Neural progenitor cell (in vitro differentiated cells): ENCODE results near the gene CDC23. TPM values are rescaled to one million over a fixed set of nuclear protein-coding genes. Genes with fewer than 3 reads are reported as not detected.

Source experiments
- DNase-seq: peaks from one replicate; pipeline ENCODE4 v3.0.0-alpha.2; 2016; ENCODE audit warnings: low spot score
- H2AFZ ChIP-seq: fragments of 200-600 bp; sonication (generic); replicated peaks from 2 replicates; pipeline ENCODE4 v1.6.1; 2016; ENCODE audit warnings: antibody characterized with exemption
- H3F3A ChIP-seq: fragments of 200-600 bp; sonication (generic); 2 replicates; pipeline ENCODE4 v1.6.1; 2016; ENCODE audit warnings: antibody characterized with exemption, low read depth
- H3K27ac ChIP-seq: fragments of 200-600 bp; sonication (generic); 2 replicates; pipeline ENCODE4 v1.5.1; 2016; ENCODE audit warnings: mild to moderate bottlenecking
- H3K27me3 ChIP-seq: fragments of 200-600 bp; sonication (generic); 2 replicates; pipeline ENCODE4 v1.6.1; 2016; ENCODE audit warnings: mild to moderate bottlenecking, moderate library complexity
- H3K36me3 ChIP-seq: fragments of 200-600 bp; sonication (generic); 2 replicates; pipeline ENCODE4 v1.5.1; 2016
- H3K4me1 ChIP-seq: fragments of 200-600 bp; sonication (generic); 2 replicates; pipeline ENCODE4 v1.6.1; 2016; ENCODE audit warnings: mixed run types
- H3K4me2 ChIP-seq: fragments of 200-600 bp; sonication (generic); 2 replicates; pipeline ENCODE4 v1.6.1; 2016
- H3K4me3 ChIP-seq: fragments of 200-600 bp; sonication (generic); 2 replicates; pipeline ENCODE4 v1.5.1; 2016
- H3K79me2 ChIP-seq: fragments of 200-600 bp; sonication (generic); 2 replicates; pipeline ENCODE4 v1.6.1; 2016; ENCODE audit warnings: low read depth
- H3K9ac ChIP-seq: fragments of 200-600 bp; sonication (generic); 2 replicates; pipeline ENCODE4 v1.6.1; 2016
- H3K9me3 ChIP-seq: fragments of 200-600 bp; sonication (generic); 2 replicates; pipeline ENCODE4 v1.5.1; 2016; ENCODE audit warnings: low read depth
- H4K20me1 ChIP-seq: fragments of 200-600 bp; sonication (generic); 2 replicates; pipeline ENCODE4 v1.6.1; 2016; ENCODE audit warnings: low read depth
- H3K27ac Mint-ChIP-seq: 3 replicates; pipeline ENCODE4 v1.8.0; 2021; ENCODE audit warnings: mixed read lengths
- H3K27me3 Mint-ChIP-seq: 2 replicates; pipeline ENCODE4 v1.8.0; 2022; ENCODE audit warnings: low read depth, mild to moderate bottlenecking, inconsistent platforms, moderate library complexity, mixed read lengths; ENCODE audit not compliant: insufficient read depth
- H3K36me3 Mint-ChIP-seq: 3 replicates; pipeline ENCODE4 v1.8.0; 2021; ENCODE audit warnings: mixed read lengths
- H3K4me1 Mint-ChIP-seq: 3 replicates; pipeline ENCODE4 v1.8.0; 2021; ENCODE audit warnings: mixed read lengths
- H3K4me3 Mint-ChIP-seq: 3 replicates; pipeline ENCODE4 v1.8.0; 2021; ENCODE audit warnings: mild to moderate bottlenecking, moderate library complexity, mixed read lengths
- H3K9me3 Mint-ChIP-seq: 3 replicates; pipeline ENCODE4 v1.8.0; 2020; ENCODE audit warnings: mixed read lengths
- EZH2 ChIP-seq: fragments of 200-600 bp; sonication (generic); IDR thresholded peaks from 2 replicates; pipeline ENCODE4 v1.6.1; 2017; ENCODE audit warnings: antibody characterized with exemption, mild to moderate bottlenecking, moderate library complexity
- EZH2phosphoT487 ChIP-seq: fragments of 200-600 bp; sonication (generic); IDR thresholded peaks from 2 replicates; pipeline ENCODE4 v1.6.1; 2017; ENCODE audit warnings: antibody characterized with exemption
- total RNA-seq: library from RNA; depleted of rRNA; stranded (reverse); fragments of >200 nt; gene quantifications from 2 replicates; pipeline ENCODE4 v1.2.3, GENCODE V29; 2015; ENCODE audit warnings: low replicate concordance
- TF ChIP-seq, protein P1 (sequence below): fragments of 200-600 bp; sonication (generic); IDR thresholded peaks from 2 replicates; pipeline ENCODE4 v1.5.1; 2017; ENCODE audit warnings: antibody characterized with exemption, mild to moderate bottlenecking

Gene CDC23
- total RNA-seq, 1 donor from 2014 or later: 83.3 TPM

DNA sequence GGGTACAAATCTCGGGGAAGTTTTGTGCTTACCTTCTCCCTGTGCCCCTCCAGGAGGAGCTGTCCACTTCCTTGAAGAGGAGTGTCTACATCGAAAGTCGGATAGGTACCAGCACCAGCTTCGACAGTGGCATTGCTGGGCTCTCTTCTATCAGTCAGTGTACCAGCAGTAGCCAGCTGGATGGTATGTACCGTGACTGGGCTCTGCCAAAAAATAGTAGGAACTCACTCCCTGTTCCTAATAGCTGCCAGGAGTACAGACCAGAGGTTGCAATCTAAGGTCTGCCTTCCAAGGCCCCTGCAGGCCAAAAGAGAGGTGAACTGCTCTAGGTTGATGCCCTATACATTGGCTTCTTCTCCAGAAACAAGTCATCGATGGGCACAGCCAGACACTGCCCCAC, 30.3 kb downstream of the CDC23 start:
- Histone ChIP-seq H3K4me3 (no peak overlapping the region), H3K9me3 (no peaks in the 10 kb centered on the region), H3K9ac (no peak overlapping the region), H3K79me2 (peaks cover 31% of the 10 kb centered on the region), H3K36me3 (peaks cover 23% of the 10 kb centered on the region), H3K27ac (no peak overlapping the region), H3K27me3 (no peaks in the 10 kb centered on the region), H4K20me1 (peaks cover 14% of the 10 kb centered on the region), H2AFZ (no peak overlapping the region), H3K4me2 (no peak overlapping the region), H3F3A (peaks cover 30% of the 10 kb centered on the region), H3K4me1 (peaks cover 9% of the 10 kb centered on the region)
- Mint-ChIP-seq H3K4me3 (no peak overlapping the region), H3K4me1 (peaks cover 7% of the 10 kb centered on the region), H3K9me3 (no peaks in the 10 kb centered on the region), H3K36me3 (peaks cover 42% of the 10 kb centered on the region), H3K27me3 (no peaks in the 10 kb centered on the region), H3K27ac (no peak overlapping the region)
- no peak for TF ChIP-seq EZH2phosphoT487
- TF ChIP-seq EZH2: no peak
- TF ChIP-seq, protein P1, sequence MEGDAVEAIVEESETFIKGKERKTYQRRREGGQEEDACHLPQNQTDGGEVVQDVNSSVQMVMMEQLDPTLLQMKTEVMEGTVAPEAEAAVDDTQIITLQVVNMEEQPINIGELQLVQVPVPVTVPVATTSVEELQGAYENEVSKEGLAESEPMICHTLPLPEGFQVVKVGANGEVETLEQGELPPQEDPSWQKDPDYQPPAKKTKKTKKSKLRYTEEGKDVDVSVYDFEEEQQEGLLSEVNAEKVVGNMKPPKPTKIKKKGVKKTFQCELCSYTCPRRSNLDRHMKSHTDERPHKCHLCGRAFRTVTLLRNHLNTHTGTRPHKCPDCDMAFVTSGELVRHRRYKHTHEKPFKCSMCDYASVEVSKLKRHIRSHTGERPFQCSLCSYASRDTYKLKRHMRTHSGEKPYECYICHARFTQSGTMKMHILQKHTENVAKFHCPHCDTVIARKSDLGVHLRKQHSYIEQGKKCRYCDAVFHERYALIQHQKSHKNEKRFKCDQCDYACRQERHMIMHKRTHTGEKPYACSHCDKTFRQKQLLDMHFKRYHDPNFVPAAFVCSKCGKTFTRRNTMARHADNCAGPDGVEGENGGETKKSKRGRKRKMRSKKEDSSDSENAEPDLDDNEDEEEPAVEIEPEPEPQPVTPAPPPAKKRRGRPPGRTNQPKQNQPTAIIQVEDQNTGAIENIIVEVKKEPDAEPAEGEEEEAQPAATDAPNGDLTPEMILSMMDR: no peak
- DNase-seq: no peak

DNA sequence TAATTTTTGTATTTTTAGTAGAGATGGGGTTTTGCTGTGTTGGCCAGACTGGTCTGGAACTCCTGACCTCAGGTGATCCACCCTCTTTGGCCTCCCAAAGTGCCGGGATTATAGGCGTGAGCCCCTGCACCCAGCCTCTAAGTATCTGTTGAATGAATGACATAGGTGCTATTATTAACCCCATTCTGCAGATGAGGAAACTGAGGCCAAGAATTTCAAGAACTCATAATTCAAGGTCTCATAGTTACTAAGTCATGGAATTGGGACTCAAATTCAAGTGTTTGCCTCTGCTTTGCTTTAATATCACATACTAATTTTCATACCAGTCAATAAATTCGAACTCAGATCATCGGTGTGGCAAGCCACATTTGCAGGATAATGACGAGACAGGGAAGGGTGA, 32.3 kb downstream of the CDC23 start:
- no peaks in the 10 kb centered on the region for H3K9me3 ChIP-seq
- peaks cover 18% of the 10 kb centered on the region for H4K20me1 ChIP-seq
- no peak overlapping the region for H3K9ac ChIP-seq
- Mint-ChIP-seq H3K4me3 (no peak overlapping the region), H3K4me1 (peaks cover 18% of the 10 kb centered on the region), H3K36me3 (peaks cover 36% of the 10 kb centered on the region), H3K27me3 (no peaks in the 10 kb centered on the region), H3K27ac (no peak overlapping the region), H3K9me3 (no peaks in the 10 kb centered on the region)
- peaks cover 14% of the 10 kb centered on the region for H3K4me1 ChIP-seq
- TF ChIP-seq EZH2 (no peak), EZH2phosphoT487 (no peak)
- TF ChIP-seq, protein P1: no peak
- H3K4me2 ChIP-seq: peak overlapping the region; percentile 97
- no peaks in the 10 kb centered on the region for H3K27me3 ChIP-seq
- H3K79me2 ChIP-seq: peaks cover 51% of the 10 kb centered on the region
- H3K36me3 ChIP-seq: peaks cover 14% of the 10 kb centered on the region
- peak overlapping the region; percentile 79 for H3K4me3 ChIP-seq
- peaks cover 10% of the 10 kb centered on the region for H3F3A ChIP-seq
- no peak for DNase-seq
- no peak overlapping the region for H2AFZ ChIP-seq
- H3K27ac ChIP-seq: no peak overlapping the region

DNA sequence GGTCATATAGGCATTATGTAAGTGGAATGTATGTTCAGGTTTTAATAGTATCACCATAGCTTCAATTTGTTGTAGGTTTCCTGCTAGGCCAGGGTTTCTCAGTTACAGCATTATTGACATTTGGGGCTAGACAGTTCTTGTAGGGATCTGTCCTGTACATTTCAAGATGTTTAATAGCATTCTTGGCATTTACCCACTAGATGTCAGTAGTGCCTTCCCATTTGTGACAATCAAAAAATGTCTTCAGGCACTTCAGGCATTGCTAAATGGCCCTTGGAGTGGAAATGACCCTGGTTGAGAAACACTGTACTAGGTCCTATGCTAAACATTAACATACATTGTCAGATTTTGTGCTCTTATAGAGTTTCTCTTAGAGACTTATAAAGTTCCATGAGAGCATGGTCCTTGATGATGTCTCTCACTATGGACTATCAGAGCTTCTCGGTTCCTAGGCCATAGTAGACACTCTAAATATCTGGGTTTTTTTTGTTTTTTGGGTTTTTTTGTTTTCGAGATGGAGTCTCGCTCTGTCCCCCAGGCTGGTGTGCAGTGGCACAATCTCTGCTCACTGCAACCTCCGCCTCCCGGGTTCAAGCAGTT, 32.8 kb downstream of the CDC23 start:
- H3K4me2 ChIP-seq: peak overlapping the region; percentile 97
- DNase-seq: peak; percentile 68
- Mint-ChIP-seq H3K36me3 (peaks cover 33% of the 10 kb centered on the region), H3K4me3 (no peak overlapping the region), H3K4me1 (peaks cover 18% of the 10 kb centered on the region), H3K27me3 (no peaks in the 10 kb centered on the region), H3K27ac (peak overlapping the region; percentile 78), H3K9me3 (no peaks in the 10 kb centered on the region)
- H3K9ac ChIP-seq: peak overlapping the region; percentile 68
- peaks cover 18% of the 10 kb centered on the region for H4K20me1 ChIP-seq
- peaks cover 14% of the 10 kb centered on the region for H3K4me1 ChIP-seq
- no peaks in the 10 kb centered on the region for H3K9me3 ChIP-seq
- no peak overlapping the region for H3K27ac ChIP-seq
- no peak overlapping the region for H2AFZ ChIP-seq
- H3K27me3 ChIP-seq: no peaks in the 10 kb centered on the region
- peaks cover 14% of the 10 kb centered on the region for H3K36me3 ChIP-seq
- TF ChIP-seq EZH2: no peak
- TF ChIP-seq, protein P1: peak; percentile 69
- H3F3A ChIP-seq: peaks cover 5% of the 10 kb centered on the region
- peaks cover 56% of the 10 kb centered on the region for H3K79me2 ChIP-seq
- H3K4me3 ChIP-seq: peak overlapping the region; percentile 79
